ENCODE data around the gene ACTBL2. TPM values are rescaled to one million over a fixed set of nuclear protein-coding genes. Genes with fewer than 3 reads are reported as not detected.
A peak's percentile ranks its signal among the peaks of the same experiment; 100 is the strongest.
"Not testable (repeated sequence)": the region's sequence is repeated elsewhere in the genome, so short reads cannot be mapped to it uniquely, and the experiment has no call there.

The ACTBL2 gene
- total RNA-seq, 2 donors from 2014 or later: not detected

DNA sequence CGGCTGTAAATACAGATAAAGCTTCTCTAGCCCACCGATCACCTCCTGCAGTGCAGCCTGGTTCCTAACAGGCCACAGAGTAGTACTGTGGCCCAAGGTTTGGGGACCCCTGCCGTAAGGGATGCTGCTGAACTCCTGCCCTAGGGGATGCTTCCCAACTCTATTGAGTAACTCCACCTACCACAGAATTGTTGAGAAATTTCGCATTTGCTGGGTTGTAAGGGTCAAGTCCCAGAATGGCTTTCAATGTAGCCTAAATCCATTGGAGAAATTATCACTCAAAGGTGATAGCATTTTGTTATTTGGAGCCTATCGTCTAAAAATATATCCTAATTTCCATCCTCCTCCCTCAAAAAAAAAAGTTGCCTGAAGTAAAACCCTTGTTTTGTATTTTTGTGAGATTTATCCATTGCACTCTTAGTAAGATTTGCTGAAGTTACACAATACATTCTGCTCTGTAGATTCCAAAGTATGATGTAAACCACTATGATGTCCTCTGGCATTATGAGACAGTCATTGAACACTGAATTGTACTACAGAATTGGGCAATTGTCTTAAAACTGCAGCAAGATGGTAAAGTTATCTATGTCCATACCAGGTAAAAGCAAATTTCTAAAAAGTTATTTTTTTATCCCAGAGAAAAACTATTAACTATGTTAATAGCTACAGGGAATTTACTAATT, 14.0 kb downstream of the ACTBL2 start:
- no peak for ATAC-seq
- intact Hi-C loops (cut with DNase I): no loop called here
- no peak for TF ChIP-seq POLR2A (IDR thresholded peaks at IDR 0.05)

GRCh38 chr5:57466544-57466943, 16.1 kb downstream of the ACTBL2 start:
- TF ChIP-seq, protein P1, sequence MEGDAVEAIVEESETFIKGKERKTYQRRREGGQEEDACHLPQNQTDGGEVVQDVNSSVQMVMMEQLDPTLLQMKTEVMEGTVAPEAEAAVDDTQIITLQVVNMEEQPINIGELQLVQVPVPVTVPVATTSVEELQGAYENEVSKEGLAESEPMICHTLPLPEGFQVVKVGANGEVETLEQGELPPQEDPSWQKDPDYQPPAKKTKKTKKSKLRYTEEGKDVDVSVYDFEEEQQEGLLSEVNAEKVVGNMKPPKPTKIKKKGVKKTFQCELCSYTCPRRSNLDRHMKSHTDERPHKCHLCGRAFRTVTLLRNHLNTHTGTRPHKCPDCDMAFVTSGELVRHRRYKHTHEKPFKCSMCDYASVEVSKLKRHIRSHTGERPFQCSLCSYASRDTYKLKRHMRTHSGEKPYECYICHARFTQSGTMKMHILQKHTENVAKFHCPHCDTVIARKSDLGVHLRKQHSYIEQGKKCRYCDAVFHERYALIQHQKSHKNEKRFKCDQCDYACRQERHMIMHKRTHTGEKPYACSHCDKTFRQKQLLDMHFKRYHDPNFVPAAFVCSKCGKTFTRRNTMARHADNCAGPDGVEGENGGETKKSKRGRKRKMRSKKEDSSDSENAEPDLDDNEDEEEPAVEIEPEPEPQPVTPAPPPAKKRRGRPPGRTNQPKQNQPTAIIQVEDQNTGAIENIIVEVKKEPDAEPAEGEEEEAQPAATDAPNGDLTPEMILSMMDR (IDR thresholded peaks at IDR 0.05): no peak
- no peak for TF ChIP-seq POLR2A (IDR thresholded peaks at IDR 0.05)
- WGBS, 2 donors: 47 to 51% methylated on average over 3 of the region's 3 CpGs

More for the DNA sequence above, 14.0 kb downstream of the ACTBL2 start:
- Histone ChIP-seq H3K4me1 (no peaks in the 10 kb centered on the region), H3K4me3 (no peak overlapping the region), H3K27me3 (no peaks in the 10 kb centered on the region), H3K9me3 (no peaks in the 10 kb centered on the region), H3K27ac (no peak overlapping the region), H3K36me3 (replicated peaks in 1 of 2; ENCODE audit: insufficient read depth in 1 of 2, low read depth in 2 of 2) (no peaks in the 10 kb centered on the region)
- DNase-seq: no peak
- WGBS, 2 donors: 88 to 90% methylated on average over 5 of the region's 5 CpGs

DNA sequence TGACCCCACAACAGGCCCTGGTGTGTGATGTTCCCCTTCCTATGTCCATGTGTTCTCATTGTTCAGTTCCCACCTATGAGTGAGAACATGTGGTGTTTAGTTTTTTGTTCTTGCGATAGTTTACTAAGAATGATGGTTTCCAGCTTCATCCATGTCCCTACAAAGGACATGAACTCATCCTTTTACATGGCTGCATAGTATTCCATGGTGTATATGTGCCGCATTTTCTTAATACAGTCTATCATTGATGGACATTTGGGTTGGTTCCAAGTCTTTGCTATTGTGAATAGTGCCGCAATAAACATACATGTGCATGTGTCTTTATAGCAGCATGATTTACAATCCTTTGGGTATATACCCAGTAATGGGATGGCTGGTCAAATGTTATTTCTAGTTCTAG, 22.6 kb downstream of the ACTBL2 start:
- H3K4me1 ChIP-seq; ATAC-seq; H3K36me3 ChIP-seq (replicated peaks in 1 of 2; ENCODE audit: insufficient read depth in 1 of 2, low read depth in 2 of 2); H3K4me3 ChIP-seq; DNase-seq; H3K9me3 ChIP-seq; intact Hi-C loops (cut with DNase I); H3K27me3 ChIP-seq; H3K27ac ChIP-seq: not testable (repeated sequence)
- 93 to 94% methylated on average over 3 of the region's 3 CpGs for WGBS, 2 donors

More at GRCh38 chr5:57466544-57466943, 16.1 kb downstream of the ACTBL2 start:
- ATAC-seq: no peak
- DNase-seq: no peak
- Histone ChIP-seq H3K27me3 (no peaks in the 10 kb centered on the region), H3K4me3 (no peak overlapping the region), H3K27ac (no peak overlapping the region), H3K9me3 (no peaks in the 10 kb centered on the region), H3K4me1 (no peaks in the 10 kb centered on the region), H3K36me3 (replicated peaks in 1 of 2; ENCODE audit: insufficient read depth in 1 of 2, low read depth in 2 of 2) (no peaks in the 10 kb centered on the region)
- intact Hi-C loops (cut with DNase I): no loop called here

GRCh38 chr5:57458443-57458842, 24.2 kb downstream of the ACTBL2 start:
- intact Hi-C loops (cut with DNase I): no loop called here
- Histone ChIP-seq H3K27ac (no peak overlapping the region), H3K4me3 (no peak overlapping the region), H3K4me1 (peaks cover 4% of the 10 kb centered on the region), H3K36me3 (replicated peaks in 1 of 2; ENCODE audit: insufficient read depth in 1 of 2, low read depth in 2 of 2) (no peaks in the 10 kb centered on the region), H3K27me3 (no peaks in the 10 kb centered on the region), H3K9me3 (no peaks in the 10 kb centered on the region)
- DNase-seq: no peak
- TF ChIP-seq, protein P1 (IDR thresholded peaks at IDR 0.05): no peak
- TF ChIP-seq POLR2A (IDR thresholded peaks at IDR 0.05): no peak
- no peak for ATAC-seq

DNA sequence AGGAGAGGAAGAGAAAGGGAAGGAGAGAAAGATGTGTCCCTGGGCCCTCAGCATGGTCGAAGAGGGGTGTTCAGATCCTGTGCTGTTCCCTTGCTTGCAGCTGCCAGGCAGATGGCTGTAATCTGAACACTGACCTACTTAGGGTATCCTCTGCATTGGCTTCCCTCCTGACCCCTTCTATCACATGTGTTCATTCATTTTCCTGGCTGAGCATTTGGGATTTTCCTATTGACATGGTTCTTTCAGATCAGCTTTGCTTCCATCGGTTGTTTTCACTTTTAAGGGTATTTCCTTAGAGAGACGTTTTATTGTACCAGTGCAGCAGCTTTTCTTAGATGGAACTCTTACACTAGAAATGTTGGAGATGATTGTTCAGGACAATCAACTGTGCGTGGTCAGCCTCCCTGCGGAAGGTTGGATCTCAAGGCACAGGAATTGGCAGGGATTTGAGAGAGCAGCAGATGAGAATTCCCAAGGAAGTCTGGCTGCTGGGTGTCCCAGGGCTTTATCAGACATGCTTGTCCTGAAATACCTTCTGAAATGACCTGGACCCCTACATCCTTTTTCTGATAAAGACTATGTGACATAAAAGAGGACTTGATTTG, 26.0 kb downstream of the ACTBL2 start:
- Histone ChIP-seq H3K36me3 (replicated peaks in 1 of 2; ENCODE audit: insufficient read depth in 1 of 2, low read depth in 2 of 2) (no peaks in the 10 kb centered on the region), H3K27ac (peak overlapping the region in 2 of 4 donors; percentile 25 to 29), H3K9me3 (no peaks in the 10 kb centered on the region), H3K4me1 (peaks cover 20% of the 10 kb centered on the region), H3K4me3 (no peak overlapping the region), H3K27me3 (no peaks in the 10 kb centered on the region)
- ATAC-seq: no peak
- DNase-seq: no peak
- 58 to 65% methylated on average over 5 of the region's 5 CpGs for WGBS, 2 donors
- intact Hi-C loops (cut with DNase I): no loop called here
- no peak for TF ChIP-seq POLR2A (IDR thresholded peaks at IDR 0.05)
- TF ChIP-seq, protein P1 (IDR thresholded peaks at IDR 0.05): no peak
